SK-N-SH (cell line): Measurements from ENCODE around the gene RAC2. TPM values are rescaled to one million over a fixed set of nuclear protein-coding genes. Genes with fewer than 3 reads are reported as not detected.

Experiments used
- CTCF ChIA-PET: fragments of 300-600, 350-600 bp; formaldehyde crosslinking; extraction: SDS; loops from one replicate; lab custom pipeline; 2021; lab: Yijun Ruan, JAX
- POLR2A ChIA-PET: fragments of 350-600 bp; sonication (Branson Sonifier 250); formaldehyde crosslinking; extraction: SDS; loops from one replicate; lab custom pipeline; 2020; ENCODE audit warnings: antibody characterized with exemption, inconsistent platforms; lab: Yijun Ruan, JAX
- DNase-seq: peaks from one replicate; pipeline ENCODE4 v3.0.0; 2012
- H2AFZ ChIP-seq: fragments of 200-600 bp; sonication (generic); 2 replicates; pipeline ENCODE4 v1.8.1; 2016; ENCODE audit warnings: antibody characterized with exemption, mild to moderate bottlenecking, low read depth
- H3F3A ChIP-seq: fragments of 200-600 bp; sonication (generic); replicated peaks from 2 replicates; pipeline ENCODE3; 2016; ENCODE audit warnings: antibody characterized with exemption, mild to moderate bottlenecking; ENCODE audit not compliant: insufficient read depth
- H3K27ac ChIP-seq, 2 experiments: fragments of 200-500 bp in 1 of 2; fragments of 200-600 bp in 1 of 2; sonication (Bioruptor generic) in 1 of 2; sonication (generic), shearing (Covaris generic) in 1 of 2; 2 replicates each; pipeline versions ENCODE4 v1.5.1 to v1.6.1; 2014 to 2016; ENCODE audit warnings: low read depth in 2 of 2, inconsistent platforms in 1 of 2, low read length in 1 of 2, mild to moderate bottlenecking in 1 of 2, mixed read lengths in 1 of 2
- H3K27me3 ChIP-seq: fragments of 200-600 bp; sonication (generic), shearing (Covaris generic); 2 replicates; pipeline ENCODE4 v1.6.1; 2016; ENCODE audit warnings: mixed run types; ENCODE audit not compliant: insufficient read depth
- H3K36me3 ChIP-seq, 2 experiments: fragments of 200-500 bp in 1 of 2; fragments of 200-600 bp in 1 of 2; sonication (Bioruptor generic) in 1 of 2; sonication (generic) in 1 of 2; replicated peaks in 1 of 2; 2 replicates each; pipeline versions ENCODE3 to v1.5.1; 2014 to 2016; ENCODE audit warnings: low read length in 1 of 2, mild to moderate bottlenecking in 1 of 2; ENCODE audit not compliant: insufficient read depth in 2 of 2, control insufficient read depth in 1 of 2
- H3K4me1 ChIP-seq, 2 experiments: fragments of 200-500 bp in 1 of 2; fragments of 200-600 bp in 1 of 2; sonication (Bioruptor generic) in 1 of 2; sonication (generic), shearing (Covaris generic) in 1 of 2; 2 replicates each; pipeline versions ENCODE4 v1.5.1 to v1.6.1; 2014 to 2016; ENCODE audit warnings: low read depth in 1 of 2, low read length in 1 of 2, mixed run types in 1 of 2; ENCODE audit not compliant: insufficient read depth in 2 of 2, control insufficient read depth in 1 of 2
- H3K4me2 ChIP-seq: fragments of 200-600 bp; sonication (generic), shearing (Covaris generic); 2 replicates; pipeline ENCODE4 v1.6.1; 2017; ENCODE audit warnings: mixed run types
- H3K4me3 ChIP-seq, 2 experiments: fragments of 200-500 bp in 1 of 2; fragments of 200-600 bp in 1 of 2; sonication (Bioruptor generic) in 1 of 2; sonication (generic), shearing (Covaris generic) in 1 of 2; 2 replicates each; pipeline versions ENCODE4 v1.5.1 to v1.8.1; 2014 to 2016; ENCODE audit warnings: low read depth in 2 of 2, inconsistent platforms in 1 of 2, low read length in 1 of 2, mild to moderate bottlenecking in 1 of 2, mixed read lengths in 1 of 2, moderate library complexity in 1 of 2
- H3K79me2 ChIP-seq: fragments of 200-600 bp; sonication (generic); 2 replicates; pipeline ENCODE4 v1.8.1; 2017; ENCODE audit warnings: mild to moderate bottlenecking; ENCODE audit not compliant: insufficient read depth
- H3K9ac ChIP-seq: fragments of 200-600 bp; sonication (generic); 2 replicates; pipeline ENCODE4 v1.6.1; 2017; ENCODE audit warnings: mixed run types
- H3K9me2 ChIP-seq: fragments of 200-600 bp; sonication (generic); 2 replicates; pipeline ENCODE4 v1.6.1; 2017; ENCODE audit warnings: mixed run types
- H3K9me3 ChIP-seq: fragments of 200-600 bp; sonication (generic); 2 replicates; pipeline ENCODE4 v1.6.1; 2017; ENCODE audit warnings: mixed run types, mild to moderate bottlenecking, moderate library complexity
- H4K20me1 ChIP-seq: fragments of 200-600 bp; sonication (generic); 2 replicates; pipeline ENCODE4 v1.6.1; 2017; ENCODE audit warnings: mild to moderate bottlenecking, mixed run types; ENCODE audit not compliant: insufficient read depth
- CTCF ChIP-seq: fragments of 200-600 bp; sonication (generic); IDR thresholded peaks from 2 replicates; pipeline ENCODE4 v1.6.1; 2017; ENCODE audit warnings: antibody characterized with exemption, mild to moderate bottlenecking, moderate library complexity
- EZH2phosphoT487 ChIP-seq: fragments of 200-600 bp; sonication (generic); IDR thresholded peaks from 2 replicates; pipeline ENCODE4 v1.6.1; 2017; ENCODE audit warnings: low read depth, mixed run types, mild to moderate bottlenecking, antibody characterized with exemption, moderate library complexity, borderline replicate concordance
- GATA2 ChIP-seq: sonication (generic); formaldehyde crosslinking; IDR thresholded peaks from 2 replicates; pipeline ENCODE4 v1.5.0; 2020; ENCODE audit warnings: mild to moderate bottlenecking, missing genetic modification reagents
- IRF3 ChIP-seq: fragments of 150-350 bp; IDR thresholded peaks from 2 replicates; pipeline ENCODE4 v1.6.1; 2016; ENCODE audit warnings: mild to moderate bottlenecking, low read depth, low read length
- JUND ChIP-seq: IDR thresholded peaks from 2 replicates; pipeline ENCODE4 v1.4.0; 2012
- MAX ChIP-seq: IDR thresholded peaks from 2 replicates; pipeline ENCODE4 v1.4.0; 2012; ENCODE audit warnings: low read depth
- RCOR1 ChIP-seq: fragments of 150-350 bp; IDR thresholded peaks from 2 replicates; pipeline ENCODE4 v1.6.1; 2017; ENCODE audit warnings: antibody characterized with exemption, low read length
- RFX5 ChIP-seq: IDR thresholded peaks from 2 replicates; pipeline ENCODE4 v1.6.1; 2012; ENCODE audit warnings: mild to moderate bottlenecking, improper control_type of control experiment, low read length
- RXRA ChIP-seq: IDR thresholded peaks from 2 replicates; pipeline ENCODE4 v1.4.0; 2012; ENCODE audit warnings: low read depth, mild to moderate bottlenecking, borderline replicate concordance
- SMC3 ChIP-seq: IDR thresholded peaks from 2 replicates; pipeline ENCODE4 v1.6.1; 2012; ENCODE audit warnings: low read depth, low read length, improper control_type of control experiment
- TAF1 ChIP-seq: IDR thresholded peaks from 2 replicates; pipeline ENCODE4 v1.6.1; 2012; ENCODE audit warnings: low read depth, mild to moderate bottlenecking, low read length, moderate library complexity, borderline replicate concordance
- USF2 ChIP-seq: fragments of 150-350 bp; IDR thresholded peaks from 2 replicates; pipeline ENCODE4 v1.6.1; 2017; ENCODE audit warnings: antibody characterized with exemption, low read length, low read depth, borderline replicate concordance
- WGBS: methylation state at CpG from one replicate; pipeline ENCODE4 v1.1.6; 2017; ENCODE audit warnings: low lambda C conversion rate; 5-methylcytosine and 5-hydroxymethylcytosine counted together
- polyA plus RNA-seq, 3 experiments: library from polyadenylated mRNA; depleted of rRNA; stranded (reverse); fragments of >200 nt; gene quantifications; 2 replicates each; pipeline ENCODE4 v1.2.3, GENCODE V29; 2012

RAC2 gene
- polyA plus RNA-seq, 1 of the 3 experiments (the other 2 are of a cell fraction): 29.9 TPM

- TF ChIP-seq IRF3 (no peak), JUND (no peak), RXRA (no peak), TAF1 (peak; percentile 29; the same call in 1 of the 2 replicates), EZH2phosphoT487 (no peak), USF2 (no peak), GATA2 (CRISPR knock-in tag) (no peak), RCOR1 (peak; percentile 8; the same call in 1 of the 2 replicates), CTCF (no peak), MAX (no peak; the same call in 1 of the 2 replicates)
These were observed 55.9 kb downstream of the RAC2 start, which contains the start of gene C1QTNF6 (continued) for GRCh38 chr22:37187891-37188761.

GRCh38 chr22:37187552-37187890, 56.5 kb downstream of the RAC2 start:
- peak overlapping the region; percentile 90 to 91 for H3K27ac ChIP-seq
- CTCF ChIA-PET: interaction anchor here (1.1 to 19.4 kb wide), 3 partner anchors 12 to 22 kb away, joined by 4 to 190 read pairs (median 6); no protein-coding TSS in a partner anchor

More at GRCh38 chr22:37187552-37187890, 56.5 kb downstream of the RAC2 start:
- no peaks in the 10 kb centered on the region for H4K20me1 ChIP-seq
- 0% methylated on average over 3 of the region's 5 CpGs for WGBS
- peaks cover 11% of the 10 kb centered on the region for H3K79me2 ChIP-seq
- H3K36me3 ChIP-seq: peaks cover 0 to 16% of the 10 kb centered on the region in 2 experiments
- H3K9ac ChIP-seq: peak overlapping the region; percentile 75
- no peak for TF ChIP-seq RFX5
- TF ChIP-seq TAF1: 0 out of 2 replicates have a peak, but pooled peaks have one; percentile 4
- TF ChIP-seq SMC3: no peak
- TF ChIP-seq MAX: peak; percentile 31
- TF ChIP-seq GATA2 (CRISPR knock-in tag): no peak
- TF ChIP-seq, all 33 proteins: peak for 2
- POLR2A ChIA-PET: interaction anchor here (1.0 to 1.6 kb wide), 2 partner anchors 10 to 12 kb away, joined by 4 read pairs; no protein-coding TSS in a partner anchor
- peak; percentile 63 for DNase-seq
- Histone ChIP-seq H3K9me2 (no peaks in the 10 kb centered on the region), H3K4me2 (peak overlapping the region; percentile 91), H3K4me1 (peaks cover 33 to 38% of the 10 kb centered on the region in 2 experiments), H2AFZ (peak overlapping the region; percentile 80; the same call in 1 of the 2 replicates), H3K4me3 (peak overlapping the region; percentile 55 to 74), H3F3A (peaks cover 39% of the 10 kb centered on the region), H3K9me3 (no peaks in the 10 kb centered on the region), H3K27me3 (no peaks in the 10 kb centered on the region)
